HCT116 (cell line): ENCODE measurements around the gene C5orf52. TPM values are rescaled to one million over a fixed set of nuclear protein-coding genes. Genes with fewer than 3 reads are reported as not detected.

Experiments
- ATAC-seq: fragments of 200-7000 bp; cut with Tn5 transposase; 2 replicates; pipeline ENCODE4 v1.9.1; 2020; ENCODE audit warnings: mild to moderate bottlenecking, moderate library complexity
- BruUV-seq: library from RNA; stranded (reverse); fragments of 400-500 nt; replicated peaks from 2 replicates; lab custom pipeline; 2021; lab: Mats Ljungman, UMichigan
- CTCF ChIA-PET: fragments of 300-600 bp; sonication (Branson Sonifier 250); formaldehyde crosslinking; loops from one replicate; lab custom pipeline; 2021; ENCODE audit warnings: antibody characterized with exemption; lab: Charles Lee
- POLR2A ChIA-PET: fragments of 300-600, 350-600 bp; sonication (Branson Sonifier 250); formaldehyde crosslinking; loops from one replicate; lab custom pipeline; 2021; ENCODE audit warnings: antibody characterized with exemption; lab: Charles Lee
- RAD21 ChIA-PET, 2 experiments: fragments of 300-600 bp; sonication (Branson Sonifier 250); formaldehyde crosslinking; loops; one replicate each; lab custom pipeline; 2023; ENCODE audit warnings: low total read pairs in 2 of 2; ENCODE audit not compliant: uncharacterized antibody in 2 of 2, unreplicated experiment in 2 of 2, low non-redundant PET in 1 of 2; lab: Charles Lee
- DNase-seq: peaks from one replicate; pipeline ENCODE4 v3.0.0-alpha.2; 2010; ENCODE audit warnings: low read depth, low spot score
- H2AFZ ChIP-seq: fragments of 200-600 bp; shearing (Covaris generic), sonication (generic); 2 replicates; pipeline ENCODE4 v1.6.1; 2017; ENCODE audit warnings: low read depth, mixed run types, mixed read lengths, antibody characterized with exemption, low read length; ENCODE audit not compliant: poor library complexity, severe bottlenecking
- H3K27ac ChIP-seq: 2 replicates; pipeline ENCODE4 v1.5.1; 2012; ENCODE audit warnings: low read depth, low read length
- H3K27me3 ChIP-seq: fragments of 200-600 bp; sonication (generic); 2 replicates; pipeline ENCODE4 v1.6.1; 2016; ENCODE audit warnings: mixed run types, low read length, mixed read lengths; ENCODE audit not compliant: insufficient read depth
- H3K36me3 ChIP-seq, 2 experiments: fragments of 200-500 bp in 1 of 2; fragments of 200-600 bp in 1 of 2; sonication (Bioruptor generic) in 1 of 2; sonication (generic) in 1 of 2; 2 replicates each; pipeline versions ENCODE4 v1.5.1 to v1.6.1; 2014 to 2016; ENCODE audit warnings: low read length in 2 of 2, inconsistent platforms in 1 of 2, mixed read lengths in 1 of 2, mixed run types in 1 of 2; ENCODE audit not compliant: insufficient read depth in 2 of 2, control insufficient read depth in 1 of 2
- H3K4me1 ChIP-seq, 2 experiments: fragments of 200-600 bp in 1 of 2; sonication (generic) in 1 of 2; 2 replicates each; pipeline versions ENCODE4 v1.5.1 to v1.6.1; 2012 to 2017; ENCODE audit warnings: low read length in 2 of 2, inconsistent platforms in 1 of 2, mild to moderate bottlenecking in 1 of 2, mixed read lengths in 1 of 2, mixed run types in 1 of 2, moderate library complexity in 1 of 2; ENCODE audit not compliant: insufficient read depth in 2 of 2, control insufficient read depth in 1 of 2
- H3K4me2 ChIP-seq: fragments of 200-600 bp; sonication (generic); 2 replicates; pipeline ENCODE4 v1.6.1; 2017; ENCODE audit warnings: mixed run types, low read length, mixed read lengths
- H3K4me3 ChIP-seq, 2 experiments: fragments of 200-600 bp in 1 of 2; sonication (generic) in 1 of 2; replicated peaks in 1 of 2; 2 replicates each; pipeline ENCODE4 v1.5.1; 2011 to 2016; ENCODE audit warnings: low read length in 2 of 2, control low read depth in 1 of 2, low read depth in 1 of 2, mild to moderate bottlenecking in 1 of 2, mixed read lengths in 1 of 2, mixed run types in 1 of 2
- H3K79me2 ChIP-seq: fragments of 200-600 bp; sonication (generic); 2 replicates; pipeline ENCODE4 v1.6.1; 2017; ENCODE audit warnings: mild to moderate bottlenecking, mixed run types, low read length, moderate library complexity, mixed read lengths; ENCODE audit not compliant: insufficient read depth
- H3K9ac ChIP-seq: fragments of 200-600 bp; sonication (generic); 2 replicates; pipeline ENCODE4 v1.6.1; 2016; ENCODE audit warnings: low read length, mixed read lengths
- H3K9me2 ChIP-seq: fragments of 200-600 bp; sonication (generic), shearing (Covaris generic); 2 replicates; pipeline ENCODE4 v1.6.1; 2017; ENCODE audit warnings: mixed run types, mild to moderate bottlenecking, moderate library complexity; ENCODE audit not compliant: insufficient read depth
- H3K9me3 ChIP-seq, 2 experiments: fragments of 200-500 bp in 1 of 2; fragments of 200-600 bp in 1 of 2; sonication (Bioruptor generic) in 1 of 2; sonication (generic) in 1 of 2; 2 replicates each; pipeline ENCODE4 v1.6.1; 2014 to 2017; ENCODE audit warnings: low read length in 2 of 2, mixed read lengths in 2 of 2, inconsistent platforms in 1 of 2, low read depth in 1 of 2, mild to moderate bottlenecking in 1 of 2, mixed run types in 1 of 2, moderate library complexity in 1 of 2; ENCODE audit not compliant: control insufficient read depth in 1 of 2, insufficient read depth in 1 of 2
- H4K20me1 ChIP-seq: fragments of 200-600 bp; sonication (generic), shearing (Covaris generic); 2 replicates; pipeline ENCODE4 v1.6.1; 2017; ENCODE audit warnings: mixed run types, mild to moderate bottlenecking, moderate library complexity; ENCODE audit not compliant: insufficient read depth
- CBX3 ChIP-seq: IDR thresholded peaks from 2 replicates; pipeline ENCODE4 v1.6.1; 2012; ENCODE audit warnings: low read depth
- CEBPB ChIP-seq: IDR thresholded peaks from 2 replicates; pipeline ENCODE4 v1.6.1; 2012; ENCODE audit warnings: low read depth
- ELF1 ChIP-seq: IDR thresholded peaks from 2 replicates; pipeline ENCODE4 v1.6.1; 2012; ENCODE audit warnings: low read depth, borderline replicate concordance
- EZH2phosphoT487 ChIP-seq: fragments of 200-600 bp; IDR thresholded peaks from 2 replicates; pipeline ENCODE4 v1.6.1; 2018; ENCODE audit warnings: antibody characterized with exemption, borderline replicate concordance
- POLR2AphosphoS5 ChIP-seq: IDR thresholded peaks from 2 replicates; pipeline ENCODE4 v1.6.1; 2011; ENCODE audit warnings: mild to moderate bottlenecking, low read depth, low read length, moderate library complexity
- RAD21 ChIP-seq: IDR thresholded peaks from 2 replicates; pipeline ENCODE4 v1.6.1; 2012; ENCODE audit warnings: low read depth, mild to moderate bottlenecking
- TCF7L2 ChIP-seq: IDR thresholded peaks from 2 replicates; pipeline ENCODE4 v1.7.0; 2011; ENCODE audit warnings: borderline replicate concordance, inconsistent platforms; ENCODE audit not compliant: insufficient read depth, insufficient read length; ENCODE audit errors: extremely low read depth
- ZNF274 ChIP-seq: fragments of 200-500 bp; sonication (Bioruptor generic); IDR thresholded peaks from 2 replicates; pipeline ENCODE4 v1.6.1; 2014; ENCODE audit warnings: mild to moderate bottlenecking, low read depth, low read length, inconsistent platforms
- intact Hi-C: fragments of 100-400 bp; cut with micrococcal nuclease; formaldehyde crosslinking; loops from 2 replicates; pipeline ENCODE4 v1.10.0; 2022
- total RNA-seq: library from RNA; stranded (reverse); gene quantifications from one replicate; pipeline ENCODE4 v1.2.1, GENCODE V29; 2021; ENCODE audit not compliant: unreplicated experiment

The C5orf52 gene
- total RNA-seq, 1 experiment from 2014 or later: not detected

- TF ChIP-seq ELF1: no peak
- H3K27me3 ChIP-seq: no peaks in the 10 kb centered on the region
- no peaks in the 10 kb centered on the region for H3K9me3 ChIP-seq
- no peaks in the 10 kb centered on the region for H3K36me3 ChIP-seq
- ChIA-PET POLR2A (no interaction called here), CTCF (no interaction called here), RAD21 (no interaction called here)
- H3K9ac ChIP-seq: no peak overlapping the region
- no peak overlapping the region for H3K4me3 ChIP-seq
- H3K4me2 ChIP-seq: no peak overlapping the region
- H3K79me2 ChIP-seq: no peaks in the 10 kb centered on the region
- intact Hi-C loops: loop anchor here (10.0 kb wide), 1 partner anchor 236 kb away; no protein-coding TSS in a partner anchor
- H3K4me1 ChIP-seq: no peaks in the 10 kb centered on the region
- ATAC-seq (no peak), DNase-seq (no peak)
- H3K9me2 ChIP-seq: no peaks in the 10 kb centered on the region
- no peak overlapping the region for H3K27ac ChIP-seq
- no peak overlapping the region for H2AFZ ChIP-seq
- H4K20me1 ChIP-seq: no peaks in the 10 kb centered on the region
- no TSS peak for BruUV-seq
Observed at GRCh38 chr5:157710882-157711281, 39.5 kb downstream of the C5orf52 start.

- no peak overlapping the region for H2AFZ ChIP-seq
- ChIA-PET CTCF (no interaction called here), RAD21 (no interaction called here), POLR2A (no interaction called here)
- H3K4me2 ChIP-seq: no peak overlapping the region
- no peak overlapping the region for H3K4me3 ChIP-seq
- no peaks in the 10 kb centered on the region for H3K9me3 ChIP-seq
- no peaks in the 10 kb centered on the region for H3K9me2 ChIP-seq
- no peak for DNase-seq
- H3K9ac ChIP-seq: no peak overlapping the region
- ATAC-seq: no peak
- H3K27ac ChIP-seq: no peak overlapping the region
- BruUV-seq: no TSS peak
- peaks cover 0 to 10% of the 10 kb centered on the region in 2 experiments; a peak in 2 of 4 replicates for H3K4me1 ChIP-seq
- no peaks in the 10 kb centered on the region for H3K36me3 ChIP-seq
- TF ChIP-seq CBX3 (no peak), EZH2phosphoT487 (no peak), ZNF274 (no peak), CEBPB (no peak), RAD21 (no peak), POLR2AphosphoS5 (no peak), TCF7L2 (no peak)
- H3K27me3 ChIP-seq: no peaks in the 10 kb centered on the region
- no peaks in the 10 kb centered on the region for H4K20me1 ChIP-seq
- intact Hi-C loops: loop anchor here (10.0 kb wide), 1 partner anchor 239 kb away; no protein-coding TSS in a partner anchor
- H3K79me2 ChIP-seq: no peaks in the 10 kb centered on the region
Observed at GRCh38 chr5:157713830-157714595, 42.7 kb downstream of the C5orf52 start.
